NCI-H82 (cell line): Measurements from ENCODE around the gene FNDC3B.

ENCODE experiments used
- DNase-seq: peaks from one replicate; lab custom pipeline; 2025; lab: John Stamatoyannopoulos, UW

Gene FNDC3B

DNA sequence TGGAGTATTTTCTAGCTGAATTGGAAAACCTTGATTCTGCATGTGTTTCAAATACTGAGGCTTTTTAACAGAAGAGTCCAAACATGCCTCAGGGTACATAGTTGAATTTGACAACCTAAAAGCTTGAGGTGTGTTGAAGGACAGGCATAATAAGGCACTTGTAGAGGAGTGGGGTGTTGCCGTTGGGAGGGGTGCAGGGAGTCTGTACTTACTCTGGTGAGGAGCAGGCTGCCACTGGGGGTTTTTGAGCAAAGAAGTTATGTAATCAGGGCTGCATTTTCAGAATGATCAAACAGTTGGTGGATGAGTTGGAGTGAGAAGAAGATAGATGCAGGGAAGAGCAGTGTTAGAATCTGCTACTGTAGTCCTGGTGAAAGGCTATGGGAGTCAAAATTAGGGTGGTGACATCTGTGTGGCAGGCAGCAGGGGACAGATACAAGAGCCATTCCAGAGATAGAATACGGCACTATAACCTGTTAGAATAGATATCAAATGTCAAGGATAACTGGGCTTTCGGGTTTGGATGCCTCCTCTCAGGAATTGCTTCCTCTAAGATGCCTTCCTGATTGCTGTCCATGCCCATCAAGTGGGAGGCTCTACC is 247.3 kb downstream of the FNDC3B start:
- DNase-seq = no peak

DNA sequence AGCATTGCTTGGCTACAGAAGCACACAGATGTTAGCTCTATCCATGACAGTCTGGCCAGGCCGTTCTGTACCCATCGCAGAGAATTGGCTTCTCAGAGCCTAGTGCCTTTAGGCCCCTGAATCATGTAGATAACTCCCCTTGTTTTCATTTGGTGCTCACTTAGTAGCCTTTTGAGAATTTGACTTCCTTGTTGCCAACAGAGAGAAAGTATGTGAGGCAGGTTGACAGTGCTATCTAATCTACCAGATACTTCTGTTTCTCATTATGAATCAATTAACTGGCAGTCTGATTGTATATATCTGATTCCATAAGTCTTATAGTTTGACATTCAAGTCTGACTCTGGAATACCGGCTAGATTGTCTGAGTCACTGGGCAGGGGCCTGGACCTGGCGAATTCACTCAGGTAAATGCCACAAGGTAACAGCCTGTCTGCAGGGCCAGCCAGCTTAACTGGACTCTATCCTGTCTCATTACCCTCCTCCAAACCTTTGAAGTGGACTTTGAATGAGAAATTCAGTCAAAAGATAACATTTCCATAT is 248.6 kb downstream of the FNDC3B start:
- no peak for DNase-seq

GRCh38 chr3:172288651-172289050 is 249.3 kb downstream of the FNDC3B start:
- DNase-seq = no peak

- DNase-seq = peak; percentile 21
Measured at GRCh38 chr3:172289583-172289982, 250.2 kb downstream of the FNDC3B start.

DNA sequence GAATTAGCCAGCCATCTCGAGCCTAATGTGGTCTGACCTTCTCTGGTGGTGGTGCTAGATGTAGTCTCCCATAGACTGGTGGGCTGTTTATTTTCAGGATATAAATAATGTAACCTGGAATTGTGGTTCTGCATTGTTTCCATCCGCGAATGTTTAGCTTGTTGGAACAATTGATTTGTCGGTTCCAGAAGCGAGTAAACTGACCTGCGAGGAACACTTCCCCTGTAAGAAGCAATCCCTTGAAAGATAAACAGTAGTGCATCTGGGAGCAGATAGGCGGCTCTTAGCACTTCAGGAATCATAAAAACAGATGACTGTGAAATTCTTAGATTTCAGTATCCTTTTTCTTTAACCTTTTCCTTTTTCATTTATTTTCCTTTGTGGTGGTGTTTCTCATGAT is 251.1 kb downstream of the FNDC3B start:
- DNase-seq = no peak

DNA sequence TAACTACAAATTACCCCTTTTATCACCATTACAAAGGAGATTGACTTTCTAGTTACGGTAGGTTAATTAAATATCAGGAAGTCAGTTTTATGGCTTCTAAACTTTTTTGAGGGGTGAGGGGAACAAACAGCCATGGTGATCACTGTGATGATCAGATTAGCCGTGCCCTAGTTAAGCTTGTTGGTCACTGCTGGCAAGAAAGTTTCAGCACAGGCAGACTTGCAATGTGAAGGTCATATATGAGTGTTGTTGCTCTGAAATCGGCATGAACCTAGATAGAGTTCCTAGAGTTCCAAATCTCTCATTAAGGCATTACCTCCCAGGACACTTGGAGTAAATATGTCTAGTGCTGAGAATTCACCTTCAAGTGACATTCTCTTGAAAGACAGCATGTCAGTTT is 252.3 kb downstream of the FNDC3B start:
- peak; percentile 17 for DNase-seq

DNA sequence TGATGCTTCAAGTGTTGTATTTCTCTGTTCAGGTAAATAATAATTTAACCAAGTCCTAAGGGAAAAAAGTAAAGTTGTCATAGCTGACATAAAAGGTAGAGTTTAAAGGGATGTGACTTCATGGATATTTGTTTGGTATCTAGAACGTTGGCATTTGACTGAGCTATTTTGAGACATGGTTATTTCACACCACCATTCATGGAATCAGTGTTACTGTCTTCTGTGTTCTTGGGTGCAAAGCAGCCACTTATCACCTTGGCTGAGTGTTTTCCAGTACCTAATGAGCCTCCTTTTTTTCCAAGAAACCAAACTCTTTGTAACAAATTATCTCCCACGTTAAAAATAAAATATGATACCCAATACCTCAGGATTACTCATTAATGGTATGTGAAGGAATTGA is 253.0 kb downstream of the FNDC3B start:
- no peak for DNase-seq

GRCh38 chr3:172293093-172293492 is 253.7 kb downstream of the FNDC3B start:
- no peak for DNase-seq

- DNase-seq = no peak
Measured at GRCh38 chr3:172294223-172294806, 254.9 kb downstream of the FNDC3B start.

DNA sequence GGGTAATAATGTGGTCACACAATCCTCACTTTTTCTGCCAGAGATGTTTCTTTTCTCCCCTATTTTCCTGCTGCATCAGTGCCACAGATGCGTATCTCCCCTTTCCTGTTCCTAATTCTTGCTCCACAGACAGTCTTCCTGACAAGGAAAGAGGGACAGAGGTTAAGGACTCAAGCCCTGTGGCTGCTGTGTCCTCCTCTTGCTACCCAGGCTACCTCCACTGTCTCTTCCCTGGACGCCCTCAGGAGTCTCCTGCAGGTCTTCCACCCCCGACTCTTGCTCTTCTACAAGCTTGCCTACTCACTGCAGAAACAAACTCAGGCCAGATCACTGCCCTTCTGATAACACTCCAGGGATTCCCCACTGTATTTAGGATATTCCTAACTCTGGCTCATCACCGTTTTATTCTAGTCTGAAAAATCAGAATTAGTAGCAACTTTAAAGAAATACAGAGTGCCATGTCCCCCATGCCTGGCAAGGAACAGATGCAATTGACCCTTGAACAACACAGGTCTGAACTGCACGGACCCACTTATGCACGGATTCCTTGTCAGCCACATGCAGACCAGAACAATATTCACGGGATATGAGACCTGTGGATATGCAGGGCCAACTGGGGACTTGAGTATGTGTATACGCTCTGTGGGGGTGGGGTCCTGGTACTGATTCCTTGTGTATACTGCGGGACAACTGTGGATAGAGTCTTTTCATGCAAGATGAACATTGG is 257.0 kb downstream of the FNDC3B start:
- no peak for DNase-seq

DNA sequence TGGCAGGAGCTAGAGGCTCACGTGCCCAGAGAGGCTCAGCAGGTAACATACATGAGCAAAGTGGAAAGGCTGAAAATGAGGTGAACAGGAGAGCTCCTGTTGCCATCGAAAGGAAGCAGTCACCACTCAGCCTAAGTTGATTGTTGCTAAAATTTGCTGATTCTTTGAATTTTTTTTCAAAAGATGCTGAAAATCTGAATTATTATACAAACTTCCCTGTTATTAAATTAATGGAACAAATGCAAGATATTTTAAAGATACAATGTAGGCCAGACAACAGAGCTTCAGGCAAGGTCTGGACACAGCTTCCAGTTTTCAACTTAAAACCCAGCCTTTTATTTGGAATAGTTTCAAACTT is 257.6 kb downstream of the FNDC3B start:
- no peak for DNase-seq

GRCh38 chr3:172298247-172298646 is 258.9 kb downstream of the FNDC3B start:
- DNase-seq = no peak

DNA sequence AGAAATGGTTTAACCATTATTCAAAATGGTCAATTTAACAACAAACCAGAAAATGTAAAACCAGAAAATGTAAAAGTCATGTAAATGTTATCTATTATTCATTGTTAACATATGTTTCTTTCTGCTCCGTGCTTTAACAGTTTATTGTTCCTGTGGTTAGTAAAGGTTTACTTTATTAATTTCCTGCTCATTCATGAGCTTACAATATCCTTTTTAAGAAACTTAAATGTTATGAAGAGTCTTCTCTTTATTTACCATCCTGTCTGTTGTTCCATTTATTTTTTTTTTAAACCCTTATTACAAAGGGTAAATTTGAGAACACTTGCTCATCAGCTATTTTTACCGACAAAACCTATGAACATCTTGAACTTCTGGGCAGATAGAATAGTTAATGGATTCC is 260.8 kb downstream of the FNDC3B start:
- DNase-seq = no peak

- DNase-seq = no peak
Measured at GRCh38 chr3:172300862-172301261, 261.5 kb downstream of the FNDC3B start.

- no peak for DNase-seq
Measured at GRCh38 chr3:172302203-172302602, 262.8 kb downstream of the FNDC3B start.

DNA sequence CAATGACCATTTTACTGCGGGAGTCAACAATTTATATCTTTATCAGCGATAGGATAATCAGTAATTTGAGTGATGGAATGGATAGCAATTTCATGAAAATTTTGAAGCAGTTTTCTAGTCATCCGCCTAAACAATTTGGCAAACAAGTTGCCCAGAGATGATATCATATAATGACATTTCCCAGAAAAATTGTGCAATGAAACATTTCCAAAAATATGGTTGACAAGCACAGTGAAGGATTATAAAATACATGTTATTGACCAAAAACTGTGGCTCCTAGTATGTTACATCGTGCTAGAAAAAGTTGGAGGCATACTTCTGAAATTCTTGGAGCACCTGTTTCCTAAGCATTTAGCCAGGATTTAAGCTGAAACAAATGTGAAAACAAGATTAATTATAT is 263.8 kb downstream of the FNDC3B start:
- no peak for DNase-seq

- DNase-seq = no peak
Measured at GRCh38 chr3:172303941-172304558, 264.7 kb downstream of the FNDC3B start.

GRCh38 chr3:172305552-172305951 is 266.2 kb downstream of the FNDC3B start:
- no peak for DNase-seq

- DNase-seq = no peak
Measured at GRCh38 chr3:172305974-172306373, 266.6 kb downstream of the FNDC3B start.

GRCh38 chr3:172307141-172307560 is 267.8 kb downstream of the FNDC3B start:
- DNase-seq = no peak

GRCh38 chr3:172309059-172309458 is 269.7 kb downstream of the FNDC3B start:
- DNase-seq = no peak

- no peak for DNase-seq
Measured at GRCh38 chr3:172309741-172310427, 270.5 kb downstream of the FNDC3B start.
